ENCODE measurements around the gene ACBD3.

- TF ChIP-seq CTCF (IDR thresholded peaks at IDR 0.05) (no peak), POLR2A (IDR thresholded peaks at IDR 0.05) (no peak), POLR2AphosphoS5 (IDR thresholded peaks at IDR 0.05) (no peak)
Observed at GRCh38 chr1:226204198-226204597, 17.7 kb upstream of the ACBD3 start.

All from gastroesophageal sphincter (tissue), 3 donors.